HepG2 (cell line): ENCODE data around the gene AKR7A2.

Source experiments
- CTCF ChIP-seq: sonication (generic); formaldehyde crosslinking; IDR thresholded peaks from 2 replicates; pipeline ENCODE4 v1.5.0; 2020; ENCODE audit warnings: mild to moderate bottlenecking, missing genetic modification reagents, moderate library complexity
- GABPA ChIP-seq, 2 experiments: IDR thresholded peaks; 2 replicates each; pipeline ENCODE4 v1.6.1; 2011 to 2016; ENCODE audit warnings: low read depth in 2 of 2, low read length in 1 of 2, missing biosample characterization in 1 of 2, missing genetic modification characterization in 1 of 2
- MAFK ChIP-seq, 2 experiments: IDR thresholded peaks in 1 of 2; conservative IDR thresholded peaks in 1 of 2; 2 replicates each; pipeline ENCODE4 v1.6.1; 2011; ENCODE audit warnings: improper control_type of control experiment in 2 of 2, low read length in 2 of 2
- MYNN ChIP-seq: sonication (generic); formaldehyde crosslinking; IDR thresholded peaks from 2 replicates; pipeline ENCODE4 v1.4.0; 2020; ENCODE audit warnings: mild to moderate bottlenecking, low read depth, missing genetic modification reagents
- NFE2 ChIP-seq: sonication (generic); formaldehyde crosslinking; IDR thresholded peaks from 2 replicates; pipeline ENCODE4 v1.4.0; 2020; ENCODE audit warnings: missing genetic modification reagents
- NKX3-1 ChIP-seq: sonication (generic); formaldehyde crosslinking; IDR thresholded peaks from 2 replicates; pipeline ENCODE4 v1.5.0; 2020; ENCODE audit warnings: missing genetic modification reagents
- RAD21 ChIP-seq: fragments of 450-650 bp; formaldehyde crosslinking; IDR thresholded peaks from 2 replicates; pipeline ENCODE4 v1.5.0; 2020; ENCODE audit warnings: mild to moderate bottlenecking
- SRF ChIP-seq: IDR thresholded peaks from 2 replicates; pipeline ENCODE4 v1.6.1; 2011; ENCODE audit warnings: mild to moderate bottlenecking, low read depth, low read length, moderate library complexity
- YY1 ChIP-seq: IDR thresholded peaks from 2 replicates; pipeline ENCODE4 v1.6.1; 2011; ENCODE audit warnings: low read length, low read depth, moderate library complexity, mild to moderate bottlenecking; ENCODE audit not compliant: insufficient read depth, insufficient replicate concordance
- ZBTB25 ChIP-seq: IDR thresholded peaks from 2 replicates; pipeline ENCODE4 v1.6.1; 2018; ENCODE audit warnings: missing genetic modification reagents
- ZNF143 ChIP-seq: sonication (generic); formaldehyde crosslinking; IDR thresholded peaks from 2 replicates; pipeline ENCODE4 v1.4.0; 2020; ENCODE audit warnings: missing genetic modification reagents
- ZNF18 ChIP-seq: sonication (generic); formaldehyde crosslinking; IDR thresholded peaks from 2 replicates; pipeline ENCODE4 v1.8.0; 2022; ENCODE audit warnings: mild to moderate bottlenecking, missing genetic modification reagents; ENCODE audit not compliant: insufficient replicate concordance
- TF ChIP-seq, protein P1 (sequence below): sonication (generic); formaldehyde crosslinking; IDR thresholded peaks from 2 replicates; pipeline ENCODE4 v1.4.0; 2020; ENCODE audit warnings: missing genetic modification reagents, borderline replicate concordance

- no peak for TF ChIP-seq GABPA (IDR thresholded peaks at IDR 0.05; ENCODE audit: low read depth, low read length)
- TF ChIP-seq GABPA (CRISPR knock-in tag; IDR thresholded peaks at IDR 0.05; ENCODE audit: low read depth): no peak
- TF ChIP-seq MYNN (CRISPR knock-in tag): no peak
- no peak for TF ChIP-seq NKX3-1
- TF ChIP-seq CTCF (CRISPR knock-in tag): no peak
- no peak for TF ChIP-seq ZBTB25 (CRISPR knock-in tag)
- TF ChIP-seq RAD21 (CRISPR knock-in tag): no peak
- TF ChIP-seq YY1: no peak
- TF ChIP-seq NFE2 (CRISPR knock-in tag): no peak
- TF ChIP-seq ZNF143 (CRISPR knock-in tag): no peak
- TF ChIP-seq, protein P1, sequence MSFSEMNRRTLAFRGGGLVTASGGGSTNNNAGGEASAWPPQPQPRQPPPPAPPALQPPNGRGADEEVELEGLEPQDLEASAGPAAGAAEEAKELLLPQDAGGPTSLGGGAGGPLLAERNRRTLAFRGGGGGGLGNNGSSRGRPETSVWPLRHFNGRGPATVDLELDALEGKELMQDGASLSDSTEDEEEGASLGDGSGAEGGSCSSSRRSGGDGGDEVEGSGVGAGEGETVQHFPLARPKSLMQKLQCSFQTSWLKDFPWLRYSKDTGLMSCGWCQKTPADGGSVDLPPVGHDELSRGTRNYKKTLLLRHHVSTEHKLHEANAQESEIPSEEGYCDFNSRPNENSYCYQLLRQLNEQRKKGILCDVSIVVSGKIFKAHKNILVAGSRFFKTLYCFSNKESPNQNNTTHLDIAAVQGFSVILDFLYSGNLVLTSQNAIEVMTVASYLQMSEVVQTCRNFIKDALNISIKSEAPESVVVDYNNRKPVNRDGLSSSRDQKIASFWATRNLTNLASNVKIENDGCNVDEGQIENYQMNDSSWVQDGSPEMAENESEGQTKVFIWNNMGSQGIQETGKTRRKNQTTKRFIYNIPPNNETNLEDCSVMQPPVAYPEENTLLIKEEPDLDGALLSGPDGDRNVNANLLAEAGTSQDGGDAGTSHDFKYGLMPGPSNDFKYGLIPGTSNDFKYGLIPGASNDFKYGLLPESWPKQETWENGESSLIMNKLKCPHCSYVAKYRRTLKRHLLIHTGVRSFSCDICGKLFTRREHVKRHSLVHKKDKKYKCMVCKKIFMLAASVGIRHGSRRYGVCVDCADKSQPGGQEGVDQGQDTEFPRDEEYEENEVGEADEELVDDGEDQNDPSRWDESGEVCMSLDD (CRISPR knock-in tag): no peak
- TF ChIP-seq SRF: no peak
- TF ChIP-seq ZNF18: no peak
- TF ChIP-seq MAFK (conservative IDR thresholded peaks at IDR 0.05 in 1 of 2, IDR thresholded peaks at IDR 0.05 in 1 of 2; ENCODE audit: low read length in 2 of 2): no peak
These were observed 31.8 kb upstream of the AKR7A2 start for GRCh38 chr1:19343617-19344350.
